Stimulated activated CD4-positive, alpha-beta T cell treated with anti-CD3 and anti-CD28 coated beads, Interleukin-2, amount 100 ng/mL, for 4 hours (primary cell): Measurements from ENCODE around the gene EPS8.

Experiments
- DNase-seq: peaks from one replicate; pipeline ENCODE4 v3.0.0-alpha.2; 2020; ENCODE audit warnings: low read depth

Gene EPS8

DNA sequence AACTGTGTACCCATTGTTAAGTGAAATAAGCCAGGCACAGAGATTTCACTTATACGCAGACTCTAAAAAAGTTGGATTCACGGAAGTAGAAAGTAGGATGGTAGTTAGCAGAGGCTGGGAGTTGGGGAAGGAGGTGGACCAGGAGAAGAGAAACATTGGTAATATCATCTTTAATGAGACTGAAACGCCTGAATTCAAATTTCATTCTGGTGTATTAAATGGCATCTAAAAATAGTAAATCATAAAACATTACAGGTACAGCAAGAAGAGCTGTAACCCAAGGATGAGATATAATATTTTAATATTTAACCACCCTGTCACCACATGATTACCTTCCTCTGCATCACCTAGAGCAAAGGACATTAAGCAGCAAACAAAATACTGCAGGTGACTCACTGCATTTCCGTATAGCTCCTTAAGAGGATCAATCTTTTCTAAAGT is 99.4 kb downstream of the EPS8 start:
- no peak for DNase-seq

DNA sequence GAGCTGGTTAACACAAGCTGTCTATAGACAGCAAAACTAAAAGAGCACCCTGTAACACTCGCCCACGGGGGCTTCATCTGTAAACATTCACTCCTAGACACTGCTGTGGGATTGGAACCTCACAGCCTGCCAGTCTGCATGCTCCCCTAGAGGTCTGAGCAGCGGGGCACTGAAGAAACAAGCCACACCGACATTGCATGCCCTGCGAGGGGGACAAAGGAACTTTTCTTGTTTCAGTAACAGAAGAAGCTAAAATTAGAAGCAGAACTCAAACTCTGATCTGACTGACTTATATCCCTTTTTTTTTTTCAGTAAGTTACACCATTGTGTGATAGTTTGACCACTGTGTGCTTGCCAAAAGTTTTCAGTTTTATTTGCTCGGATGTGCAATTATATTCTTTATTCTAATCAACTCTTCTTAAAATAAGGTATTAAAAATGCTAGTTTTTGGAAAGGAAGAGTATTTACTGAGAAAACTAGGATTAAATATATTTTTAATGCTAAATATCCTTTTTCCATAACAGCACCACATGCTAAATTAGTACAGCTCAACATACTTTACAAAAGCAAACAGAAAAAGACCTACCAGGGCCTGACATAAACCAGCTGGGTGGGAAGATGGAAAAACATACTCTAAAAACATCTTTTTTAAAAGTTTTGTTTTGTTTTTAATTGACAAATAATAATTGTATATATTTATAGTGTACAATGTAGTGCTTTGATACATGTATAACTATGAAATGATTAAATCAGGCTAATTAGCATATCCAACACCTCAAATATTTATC is 100.2 kb downstream of the EPS8 start:
- DNase-seq = no peak

DNA sequence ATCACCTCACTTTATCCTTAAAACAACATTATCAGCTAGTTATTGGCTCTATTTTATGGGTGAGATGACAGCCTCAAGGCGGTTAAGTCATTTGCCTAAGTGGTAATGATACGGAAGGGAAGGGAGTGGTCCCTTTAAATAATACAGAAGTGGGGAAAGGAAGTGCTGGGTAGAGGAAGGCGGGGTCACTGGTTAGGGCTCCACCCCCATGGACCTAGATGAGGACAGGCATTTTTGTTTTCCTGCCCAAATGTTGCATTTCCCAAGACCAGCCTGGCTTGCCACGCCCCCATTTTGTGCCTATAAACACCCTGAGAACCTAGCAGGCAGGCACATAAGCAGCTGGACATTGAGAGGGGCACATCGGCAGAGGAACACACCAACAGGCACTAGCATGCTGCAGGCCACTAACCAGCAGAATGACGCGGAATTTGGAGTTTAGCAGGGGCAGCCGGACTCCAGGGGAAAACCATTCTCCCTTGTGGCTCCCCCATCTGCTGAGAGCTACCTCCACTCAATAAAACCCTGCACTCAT is 100.9 kb downstream of the EPS8 start:
- DNase-seq = no peak

DNA sequence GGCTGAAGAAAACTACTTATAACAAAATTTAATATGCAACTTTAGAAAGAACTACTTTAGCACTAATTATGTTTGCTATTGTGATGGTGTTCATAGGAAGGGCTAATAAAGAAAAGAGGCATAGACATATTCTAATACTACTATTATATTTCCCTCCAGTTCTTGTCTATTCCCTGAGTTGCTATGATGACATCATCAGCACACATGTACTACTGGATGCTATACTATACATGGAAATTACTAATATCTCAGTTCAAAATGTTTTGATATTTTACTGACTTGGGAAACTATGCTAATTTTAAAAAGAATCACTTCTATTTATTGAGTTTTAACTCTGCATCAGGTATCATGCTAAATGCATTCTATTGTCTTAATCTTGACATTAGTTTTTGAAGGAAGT is 101.6 kb downstream of the EPS8 start:
- no peak for DNase-seq

DNA sequence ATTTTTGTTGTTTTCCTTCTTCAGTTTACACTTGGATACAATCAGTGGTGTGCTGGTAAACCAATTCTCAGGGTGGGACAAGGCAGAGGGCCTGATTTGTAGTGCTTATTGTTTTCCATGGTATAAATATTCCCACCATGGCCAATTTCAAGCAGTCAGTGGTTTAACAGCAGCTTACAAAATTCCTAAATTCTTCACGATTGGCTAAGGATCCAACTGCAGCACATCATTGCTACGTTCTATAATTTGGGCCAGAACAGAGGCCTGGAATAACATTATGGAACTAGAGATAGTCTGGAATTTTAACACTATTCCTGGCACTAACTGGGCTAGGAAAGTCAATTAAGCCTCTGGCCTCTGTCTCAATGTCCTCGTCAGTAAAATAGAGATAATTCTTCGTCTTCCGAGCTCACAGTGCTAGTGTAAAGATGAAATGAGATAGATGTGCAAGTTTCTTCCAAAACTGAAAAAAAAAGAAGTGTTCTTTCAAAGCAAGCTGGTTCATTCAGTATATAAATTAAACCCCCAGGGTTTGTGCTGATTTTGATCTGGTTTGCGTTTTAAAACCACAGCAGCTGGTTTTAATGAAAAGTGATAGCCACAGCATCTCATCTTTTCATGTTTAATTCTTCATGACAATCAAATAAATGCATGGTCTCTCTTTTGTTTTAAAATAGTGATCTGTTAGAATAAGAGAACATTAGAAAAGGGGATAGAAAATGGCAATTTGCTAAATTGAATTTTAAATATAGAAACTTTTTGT is 104.1 kb downstream of the EPS8 start:
- DNase-seq = no peak

DNA sequence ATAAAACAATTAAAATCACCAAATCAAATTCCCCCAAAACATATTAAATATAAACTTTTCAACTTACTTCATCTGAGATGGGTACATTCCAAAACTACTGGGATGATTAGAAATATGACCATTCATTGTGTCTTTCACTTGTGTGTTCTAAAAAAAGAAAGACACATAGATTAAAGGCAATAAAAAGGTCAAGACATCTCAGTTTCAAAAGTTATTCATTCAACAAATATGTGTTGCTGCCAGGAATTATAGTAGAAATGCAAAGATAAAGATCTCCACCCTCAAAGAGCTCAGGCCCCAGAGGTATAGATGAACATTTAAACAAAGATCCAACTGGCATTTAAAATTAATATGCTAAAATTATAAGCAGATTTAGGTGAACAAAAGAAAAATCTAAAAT is 106.4 kb downstream of the EPS8 start:
- no peak for DNase-seq

DNA sequence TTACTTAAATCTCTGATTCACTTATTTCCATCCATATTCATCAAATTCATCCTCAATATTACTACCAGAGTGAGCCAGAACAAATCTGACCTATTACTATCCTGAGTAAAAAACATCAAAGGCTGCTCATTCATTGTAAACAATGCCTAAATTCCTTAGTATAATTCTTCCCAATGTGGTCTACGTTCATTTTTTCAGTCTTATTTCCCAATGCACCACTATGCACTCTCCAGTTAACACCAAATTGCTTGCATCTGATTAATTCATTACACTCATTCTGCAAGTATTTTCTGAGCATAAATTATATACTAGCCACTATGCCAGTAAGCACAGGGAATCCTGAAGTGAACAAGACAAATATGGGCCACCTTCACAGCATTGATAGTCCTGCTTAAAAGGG is 110.0 kb downstream of the EPS8 start:
- DNase-seq = no peak

DNA sequence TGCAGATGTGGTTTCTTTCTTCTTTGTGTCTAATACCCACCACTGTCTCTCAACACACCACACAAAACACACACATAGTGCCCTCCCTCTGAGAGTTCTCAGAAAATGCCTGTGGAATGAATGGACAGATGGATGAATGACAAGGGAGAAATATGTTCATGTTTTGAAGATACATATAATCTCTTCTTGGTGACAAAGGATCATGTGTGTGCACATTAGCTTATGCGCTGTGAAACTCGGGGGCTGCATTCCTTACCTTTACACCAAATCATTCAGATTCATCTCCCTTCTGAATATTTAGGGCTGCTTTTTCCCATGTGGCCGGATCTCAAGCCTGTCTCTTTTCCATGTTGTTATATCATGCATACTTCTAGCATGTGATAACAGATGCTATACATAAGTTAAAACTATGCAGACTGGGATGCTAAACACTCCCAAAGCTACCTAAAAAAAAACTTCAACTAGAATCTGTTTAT is 111.4 kb downstream of the EPS8 start:
- no peak for DNase-seq

DNA sequence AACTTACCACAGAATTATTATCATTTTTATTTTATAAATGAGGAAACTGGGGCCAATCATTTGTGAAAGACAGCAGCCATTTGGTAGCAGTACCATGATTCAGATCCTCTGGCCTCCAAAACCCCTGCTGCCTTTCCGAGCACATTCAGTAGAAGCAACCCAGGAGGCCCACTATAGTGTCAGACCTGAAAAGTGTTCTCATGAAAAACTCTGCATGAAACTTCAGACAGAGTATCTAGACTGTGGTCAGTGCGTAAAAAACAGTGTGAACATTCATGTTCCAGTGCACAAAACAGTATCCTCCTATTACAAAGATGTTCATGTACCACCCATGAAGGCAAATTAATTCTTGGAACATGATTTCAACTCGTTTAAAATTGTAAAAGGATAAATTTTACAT is 112.0 kb downstream of the EPS8 start:
- no peak for DNase-seq

DNA sequence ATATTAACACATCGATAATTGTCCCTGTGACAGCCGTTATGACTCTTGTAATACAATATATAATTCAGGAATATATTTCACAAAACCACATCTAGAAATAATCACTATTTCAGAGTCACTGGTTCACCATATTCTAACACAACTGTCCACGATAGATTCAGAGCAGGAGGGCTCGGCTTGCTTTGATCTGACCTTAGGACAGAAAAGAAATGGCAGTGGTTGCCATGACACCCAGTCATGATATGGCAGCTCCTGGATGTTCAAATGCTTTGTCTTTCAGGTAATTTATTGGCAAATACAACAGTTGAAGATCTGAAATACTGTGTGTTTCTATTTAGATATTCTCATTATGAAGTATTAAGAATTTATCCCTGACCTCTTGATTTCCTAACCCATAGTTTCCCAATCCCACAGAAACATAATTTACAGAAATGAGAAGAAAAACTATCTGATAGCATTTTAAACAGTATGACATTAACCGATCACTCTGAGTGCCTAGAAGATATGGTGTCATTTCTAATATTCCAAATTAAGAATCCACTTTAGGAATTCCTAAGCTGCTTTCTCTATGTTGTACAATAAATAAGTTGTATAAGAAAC is 116.4 kb downstream of the EPS8 start:
- no peak for DNase-seq

DNA sequence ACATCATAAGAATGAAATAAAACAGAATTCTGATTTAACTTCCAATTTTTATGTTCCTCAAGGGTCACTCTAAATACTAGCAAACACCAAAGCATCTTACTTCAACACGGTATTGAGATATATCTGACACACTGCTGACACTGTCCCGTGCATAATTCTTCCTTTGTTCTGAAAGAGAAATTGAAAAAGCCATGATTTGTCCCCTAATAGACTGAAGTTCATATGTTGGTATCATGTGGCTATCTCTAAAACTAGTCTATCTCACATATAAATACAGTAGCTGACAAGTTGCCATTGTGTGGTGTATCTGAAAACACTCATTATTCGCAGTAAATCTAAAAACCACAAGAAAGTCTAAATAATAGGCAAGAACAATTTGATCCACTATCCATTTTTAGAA is 118.4 kb downstream of the EPS8 start:
- DNase-seq = no peak

DNA sequence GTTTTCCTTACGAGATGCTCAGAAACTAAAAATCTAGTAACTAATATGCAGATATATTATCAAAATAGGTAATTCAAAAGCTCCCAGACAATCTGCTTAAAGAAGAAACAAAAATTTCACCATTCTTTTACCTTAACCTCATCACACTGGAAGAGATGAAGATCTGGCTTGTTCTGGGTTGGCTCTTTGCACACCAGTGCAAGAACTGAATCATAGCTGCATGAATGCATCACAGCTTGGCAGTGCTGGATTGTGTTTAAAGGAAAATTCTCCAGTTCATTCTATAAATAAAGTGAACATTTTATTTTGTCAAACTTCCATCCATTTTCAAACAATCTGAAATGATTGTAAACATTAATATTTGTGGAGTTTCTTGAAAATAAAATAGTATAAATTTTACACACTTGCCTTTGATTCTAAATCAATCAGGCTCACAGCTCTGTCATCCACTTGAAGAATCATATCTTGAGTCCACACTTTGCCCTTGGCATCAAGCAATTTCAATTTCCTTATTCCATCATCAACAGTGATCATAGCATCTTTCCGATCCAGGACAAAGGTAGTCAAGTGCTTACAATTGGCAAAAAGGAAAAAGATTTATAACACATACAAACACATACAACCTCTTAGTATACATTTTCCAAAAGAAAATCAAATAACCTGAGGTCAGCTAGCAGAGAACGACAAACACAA is 119.8 kb downstream of the EPS8 start:
- DNase-seq = no peak

DNA sequence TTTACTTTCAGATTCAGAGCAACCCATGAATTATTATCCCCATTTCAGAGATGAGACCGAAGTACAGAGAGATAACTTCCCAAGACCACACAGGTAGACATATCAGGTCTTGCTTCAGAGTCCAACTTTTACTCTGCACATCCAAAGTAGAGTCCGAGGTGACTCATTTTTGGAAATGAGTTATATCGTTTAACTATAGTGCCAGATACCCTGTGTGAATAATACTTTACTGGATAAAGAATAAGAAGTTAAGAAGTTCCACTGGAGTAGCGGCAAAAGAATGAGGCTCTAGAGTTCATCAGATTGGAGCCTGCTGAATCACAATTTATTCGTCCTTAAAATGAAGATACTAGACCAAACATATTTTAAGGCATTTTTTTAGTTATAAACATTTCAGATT is 124.7 kb downstream of the EPS8 start:
- DNase-seq = no peak

DNA sequence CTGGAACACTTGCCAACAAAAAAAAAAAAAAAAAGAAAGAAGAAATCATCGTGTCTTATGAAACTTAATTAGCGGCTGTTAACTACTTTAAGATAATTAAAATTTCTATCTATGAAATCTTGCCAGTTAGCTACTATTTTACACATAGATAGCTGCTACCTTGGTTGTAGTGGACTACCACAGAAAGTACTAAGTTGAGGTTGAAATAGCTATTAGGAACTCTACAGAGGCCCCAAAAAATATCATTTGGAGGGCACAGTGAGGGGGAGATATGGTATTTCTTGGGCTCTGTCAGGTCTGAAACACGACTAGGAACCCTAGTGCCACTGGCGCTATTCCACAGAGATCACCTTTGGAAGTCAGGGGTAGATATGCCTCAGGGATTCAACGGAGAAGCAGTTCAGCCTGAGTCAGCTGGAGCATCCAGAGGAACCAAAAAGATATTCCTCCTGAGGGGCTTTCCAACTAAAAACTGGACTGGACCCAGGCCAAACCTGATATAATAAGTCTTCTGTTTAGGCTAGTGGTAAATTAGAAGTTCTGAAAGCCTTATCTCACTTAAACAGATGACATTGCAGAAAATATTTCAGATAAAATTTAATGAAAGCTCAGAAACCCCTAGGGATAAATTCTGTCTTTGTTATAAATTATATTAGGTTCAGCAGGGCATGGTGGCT is 126.1 kb downstream of the EPS8 start:
- DNase-seq = no peak

DNA sequence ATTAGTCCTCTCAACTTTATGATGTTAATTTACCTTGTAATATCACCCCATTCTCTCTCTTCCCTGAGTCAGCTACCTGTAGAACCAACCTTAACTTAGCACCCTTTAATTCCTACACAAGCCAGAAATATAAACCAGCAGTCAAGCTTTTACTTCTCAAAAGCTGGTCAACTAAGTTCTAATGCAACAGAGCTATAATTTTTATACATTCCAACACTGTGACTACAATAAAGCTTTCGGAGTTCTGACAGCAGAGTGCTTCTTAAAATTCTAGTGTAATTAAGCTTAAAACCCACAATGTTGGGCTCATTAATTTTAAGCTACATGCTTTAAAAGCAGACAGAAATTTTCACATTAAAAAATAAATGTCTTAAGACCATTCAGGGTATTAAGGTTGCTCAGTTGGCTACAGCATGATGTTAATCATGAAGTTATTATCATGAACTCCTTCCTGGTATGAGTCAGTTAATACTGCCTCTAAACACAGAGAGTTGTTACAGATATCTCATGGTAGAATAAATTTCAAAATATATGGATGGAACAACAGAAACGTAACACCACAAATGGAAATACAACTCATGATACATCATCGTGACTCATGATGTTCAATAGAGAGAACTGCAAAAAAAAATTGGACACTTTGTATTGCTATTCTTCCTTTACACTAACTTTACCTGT is 126.7 kb downstream of the EPS8 start:
- DNase-seq = no peak

DNA sequence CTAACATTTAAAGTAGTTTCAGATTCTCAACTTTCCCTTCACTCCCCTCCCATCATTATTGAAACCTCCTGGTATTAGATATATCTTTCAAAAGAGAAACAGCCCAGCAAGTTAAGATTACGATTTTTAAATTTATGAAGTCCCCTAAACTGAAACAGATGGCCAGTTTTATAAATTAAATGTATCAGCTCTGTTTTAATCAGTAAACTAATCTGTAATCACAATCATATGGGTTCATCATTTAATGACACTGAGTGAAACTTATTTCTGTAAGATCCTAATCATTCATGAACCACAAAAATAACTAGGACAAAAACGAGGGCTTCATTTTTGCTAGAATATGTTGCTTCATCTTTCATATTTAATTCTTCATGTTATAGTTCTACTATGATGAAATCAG is 137.8 kb downstream of the EPS8 start:
- no peak for DNase-seq

DNA sequence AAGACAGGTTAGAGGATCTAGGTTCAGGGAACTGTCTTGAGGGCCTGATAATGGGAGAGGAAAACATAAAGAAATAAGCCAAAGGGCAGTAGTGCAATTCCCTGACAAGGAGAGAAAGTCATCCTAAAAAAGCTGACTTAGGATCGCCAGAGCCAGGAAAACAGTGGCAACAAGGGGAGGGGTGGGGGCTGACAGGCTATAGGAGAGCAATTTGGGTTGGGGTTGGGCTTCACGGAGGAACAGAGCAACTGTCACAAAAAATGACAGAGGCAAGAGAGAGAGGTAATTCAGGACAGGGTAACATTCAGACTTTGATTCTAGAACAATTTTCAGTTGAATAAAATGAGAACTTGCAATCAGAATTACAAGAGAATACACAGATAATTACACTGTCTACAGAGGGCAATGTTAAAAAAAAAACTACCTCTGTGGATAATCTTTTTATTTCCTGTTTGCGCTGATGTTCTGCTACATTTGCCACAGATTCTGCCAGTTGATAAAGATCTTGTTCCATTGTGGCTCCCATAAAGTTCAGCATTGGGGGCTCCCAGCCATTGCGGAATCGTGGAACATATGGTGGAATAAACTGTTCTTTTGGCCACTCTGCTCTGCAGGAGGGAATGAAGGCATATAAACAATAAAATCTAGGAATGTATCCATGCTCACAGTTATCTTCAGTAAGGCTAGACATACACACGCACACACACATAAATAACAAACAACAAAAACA is 138.6 kb downstream of the EPS8 start:
- DNase-seq = no peak

DNA sequence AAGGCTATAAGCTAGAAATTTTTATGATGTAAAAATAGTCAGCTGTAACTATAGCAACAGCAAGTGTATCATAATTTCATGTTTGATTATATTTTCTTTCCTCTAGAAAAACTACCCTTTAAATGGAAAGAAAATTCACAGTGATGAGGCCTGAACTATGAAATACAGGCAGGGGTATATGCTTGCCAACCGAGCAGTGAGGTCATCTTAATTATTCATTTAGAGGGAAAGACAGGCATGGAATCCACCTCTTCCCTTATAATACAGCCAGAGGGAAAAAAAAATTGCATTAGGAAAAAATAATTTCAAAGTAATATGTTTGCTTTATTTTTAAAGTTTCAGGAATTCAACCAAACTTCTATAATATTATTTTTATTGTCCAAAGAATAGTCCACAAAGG is 139.8 kb downstream of the EPS8 start:
- DNase-seq = no peak

DNA sequence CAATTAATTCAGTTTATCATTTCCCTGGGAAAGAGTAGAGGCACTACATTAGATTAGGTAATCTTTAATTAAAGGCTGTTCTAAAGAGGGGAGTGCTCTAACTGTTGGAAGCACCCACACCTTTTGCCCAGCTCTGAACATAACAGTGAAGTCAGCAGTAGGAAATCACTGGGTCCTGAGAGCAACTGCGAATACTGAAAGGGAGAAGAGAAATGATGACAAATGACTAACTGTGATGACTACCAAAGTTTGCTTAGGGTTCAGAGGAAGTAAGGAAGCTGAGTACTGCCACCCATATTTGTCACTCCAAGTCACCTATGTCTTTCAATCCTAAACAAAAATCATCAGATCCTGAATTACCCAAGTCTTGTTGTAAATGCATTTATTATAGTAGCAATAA is 140.6 kb downstream of the EPS8 start:
- no peak for DNase-seq

DNA sequence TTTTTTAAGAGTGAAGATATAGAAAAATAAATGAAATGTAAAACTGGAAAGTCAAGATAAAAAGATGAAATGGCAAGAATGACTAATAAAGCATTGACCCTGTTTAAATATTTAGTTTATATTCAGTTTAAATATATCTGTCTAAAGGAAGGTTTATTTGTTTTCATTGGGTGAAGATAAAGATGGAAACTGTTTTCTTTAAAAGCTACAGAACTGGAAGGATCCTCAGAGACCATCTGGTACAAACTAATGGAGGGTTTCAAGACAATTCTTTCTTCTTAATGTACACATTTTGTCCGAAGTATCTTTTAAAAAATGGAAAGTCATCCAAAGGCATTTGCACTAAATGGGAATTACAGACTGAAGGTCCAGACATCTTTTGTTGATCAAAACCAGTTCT is 142.6 kb downstream of the EPS8 start:
- DNase-seq = no peak
